CD14-positive monocyte (primary cell): ENCODE data around the gene CCNY. TPM values are rescaled to one million over a fixed set of nuclear protein-coding genes. Genes with fewer than 3 reads are reported as not detected.

Experiments
- DNase-seq, 3 donors: peaks; one replicate each; pipeline ENCODE4 v3.0.0-alpha.2; 2011 to 2022
- H2AFZ ChIP-seq: 2 replicates; pipeline ENCODE4 v1.6.0; 2012; ENCODE audit warnings: mild to moderate bottlenecking, low read depth, low read length, inconsistent platforms; ENCODE audit not compliant: insufficient read depth, poor library complexity, severe bottlenecking
- H3K27ac ChIP-seq, 2 donors: 1 replicate in 1 of 2; 2 replicates in 1 of 2; pipeline ENCODE4 v1.5.1; 2012 to 2013; ENCODE audit warnings: low read length in 2 of 2, control low read depth in 1 of 2, inconsistent platforms in 1 of 2, low read depth in 1 of 2, mild to moderate bottlenecking in 1 of 2
- H3K27me3 ChIP-seq, 2 donors: one replicate each; pipeline versions ENCODE4 v1.6.0 to v1.6.1; 2011 to 2013; ENCODE audit warnings: low read length in 2 of 2; ENCODE audit not compliant: control insufficient read depth in 2 of 2, insufficient read depth in 2 of 2
- H3K36me3 ChIP-seq, 2 donors: replicated peaks in 1 of 2; 1 replicate in 1 of 2; 2 replicates in 1 of 2; pipeline versions ENCODE4 v1.5.1 to v1.6.1; 2012 to 2013; ENCODE audit warnings: low read length in 2 of 2, control low read depth in 1 of 2, inconsistent platforms in 1 of 2, mild to moderate bottlenecking in 1 of 2; ENCODE audit not compliant: insufficient read depth in 2 of 2, control insufficient read depth in 1 of 2
- H3K4me1 ChIP-seq, 2 donors: 1 replicate in 1 of 2; 2 replicates in 1 of 2; pipeline versions ENCODE4 v1.5.1 to v1.6.1; 2012 to 2013; ENCODE audit warnings: low read length in 2 of 2, control low read depth in 1 of 2, inconsistent platforms in 1 of 2, mild to moderate bottlenecking in 1 of 2, moderate library complexity in 1 of 2; ENCODE audit not compliant: insufficient read depth in 2 of 2, control insufficient read depth in 1 of 2
- H3K4me2 ChIP-seq: replicated peaks from 2 replicates; pipeline ENCODE3; 2012; ENCODE audit warnings: low read length, moderate library complexity, mild to moderate bottlenecking; ENCODE audit not compliant: poor library complexity, severe bottlenecking; ENCODE audit errors: extremely low read depth
- H3K4me3 ChIP-seq, 3 experiments: fragments of 200-600 bp in 1 of 3; sonication (generic) in 1 of 3; replicated peaks in 1 of 3; 1 replicate in 2 of 3; 2 replicates in 1 of 3; pipeline ENCODE4 v1.5.1; 2011 to 2013; ENCODE audit warnings: low read length in 3 of 3, mild to moderate bottlenecking in 3 of 3, control low read depth in 2 of 3, low read depth in 2 of 3, inconsistent platforms in 1 of 3, moderate library complexity in 1 of 3
- H3K79me2 ChIP-seq: 2 replicates; pipeline ENCODE4 v1.6.0; 2012; ENCODE audit warnings: mild to moderate bottlenecking, control low read depth, inconsistent platforms, low read length, moderate library complexity; ENCODE audit not compliant: insufficient read depth
- H3K9ac ChIP-seq: 2 replicates; pipeline ENCODE4 v1.6.0; 2017; ENCODE audit warnings: low read length, mild to moderate bottlenecking; ENCODE audit not compliant: insufficient read depth, poor library complexity, severe bottlenecking
- H3K9me3 ChIP-seq, 2 donors: replicated peaks in 1 of 2; 1 replicate in 1 of 2; 2 replicates in 1 of 2; pipeline versions ENCODE4 v1.5.1 to v1.6.1; 2012 to 2013; ENCODE audit warnings: low read length in 2 of 2, control low read depth in 1 of 2; ENCODE audit not compliant: control insufficient read depth in 1 of 2, insufficient read depth in 1 of 2
- H4K20me1 ChIP-seq: 2 replicates; pipeline ENCODE4 v1.6.0; 2012; ENCODE audit warnings: mild to moderate bottlenecking, low read length, control low read depth, moderate library complexity; ENCODE audit not compliant: insufficient read depth
- H3K27ac Mint-ChIP-seq, 7 donors: one replicate each; pipeline ENCODE4 v1.8.0; 2020; ENCODE audit warnings: mild to moderate bottlenecking in 7 of 7, mixed read lengths in 7 of 7, moderate library complexity in 6 of 7, inconsistent platforms in 2 of 7
- H3K27me3 Mint-ChIP-seq, 3 donors: one replicate each; pipeline ENCODE4 v1.8.0; 2021 to 2022; ENCODE audit warnings: low read depth in 3 of 3, mild to moderate bottlenecking in 3 of 3, mixed read lengths in 3 of 3, moderate library complexity in 3 of 3, inconsistent platforms in 1 of 3
- H3K36me3 Mint-ChIP-seq, 2 donors: one replicate each; pipeline ENCODE4 v1.8.0; 2020; ENCODE audit warnings: mixed read lengths in 2 of 2, inconsistent platforms in 1 of 2, mild to moderate bottlenecking in 1 of 2
- H3K4me1 Mint-ChIP-seq: one replicate; pipeline ENCODE4 v1.8.0; 2020; ENCODE audit warnings: mild to moderate bottlenecking, mixed read lengths
- H3K4me3 Mint-ChIP-seq, 2 donors: one replicate each; pipeline ENCODE4 v1.8.0; 2020; ENCODE audit warnings: mild to moderate bottlenecking in 2 of 2, mixed read lengths in 2 of 2, moderate library complexity in 1 of 2
- H3K9me3 Mint-ChIP-seq, 7 donors: one replicate each; pipeline ENCODE4 v1.8.0; 2020 to 2022; ENCODE audit warnings: mixed read lengths in 7 of 7, mild to moderate bottlenecking in 6 of 7, moderate library complexity in 6 of 7, inconsistent platforms in 2 of 7
- WGBS: methylation state at CpG from one replicate; pipeline ENCODE4 v1.1.5; 2013; ENCODE audit warnings: missing lambda C conversion rate; ENCODE audit not compliant: insufficient coverage; 5-methylcytosine and 5-hydroxymethylcytosine counted together
- intact Hi-C, 2 donors: fragments of 100-400 bp; cut with micrococcal nuclease; formaldehyde crosslinking; loops; one replicate each; pipeline versions ENCODE4 v1.15.0 to v1.15.1; 2023
- polyA minus RNA-seq: library from RNA; depleted of rRNA, polyadenylated mRNA; stranded (reverse); fragments of >200 nt; gene quantifications from 2 replicates; pipeline ENCODE4 v1.2.3, GENCODE V29; 2012
- polyA plus RNA-seq, 3 donors: library from polyadenylated mRNA; depleted of rRNA in 1 of 3; unstranded in 2 of 3; stranded (reverse) in 1 of 3; fragments of 300-500 nt in 2 of 3; fragments of >200 nt in 1 of 3; fragmentation: Illumina TruSeq in 2 of 3; gene quantifications; 1 replicate in 2 of 3; 2 replicates in 1 of 3; pipeline ENCODE4 v1.2.3, GENCODE V29; 2012 to 2021
- total RNA-seq, 12 experiments: library from RNA in 1 of 12; stranded (reverse) in 1 of 12; fragments of 120-200 nt in 1 of 12; gene quantifications; one replicate each; pipeline ENCODE4 v1.2.4 and lab custom pipeline; 2013 to 2026; ENCODE audit warnings: mixed read lengths in 6 of 12, inconsistent platforms in 1 of 12
- TF ChIP-seq, protein P1 (sequence below): fragments of 200-600 bp; IDR thresholded peaks from one replicate; pipeline ENCODE4 v1.8.0; 2022; ENCODE audit warnings: antibody characterized with exemption, mild to moderate bottlenecking

CCNY gene
- total RNA-seq (2013) = 140 TPM
- polyA plus RNA-seq (100 to 1,000 TPM in 1 of 3 donors, 10 to 100 TPM in 2; 39.9 to 116 (median 64.8) TPM), polyA minus RNA-seq (48.6 and 70.4 TPM in 2 replicates), total RNA-seq (lab: John Stamatoyannopoulos, UW) (74.5 to 257 (median 186) reads per million in 11 experiments)

DNA sequence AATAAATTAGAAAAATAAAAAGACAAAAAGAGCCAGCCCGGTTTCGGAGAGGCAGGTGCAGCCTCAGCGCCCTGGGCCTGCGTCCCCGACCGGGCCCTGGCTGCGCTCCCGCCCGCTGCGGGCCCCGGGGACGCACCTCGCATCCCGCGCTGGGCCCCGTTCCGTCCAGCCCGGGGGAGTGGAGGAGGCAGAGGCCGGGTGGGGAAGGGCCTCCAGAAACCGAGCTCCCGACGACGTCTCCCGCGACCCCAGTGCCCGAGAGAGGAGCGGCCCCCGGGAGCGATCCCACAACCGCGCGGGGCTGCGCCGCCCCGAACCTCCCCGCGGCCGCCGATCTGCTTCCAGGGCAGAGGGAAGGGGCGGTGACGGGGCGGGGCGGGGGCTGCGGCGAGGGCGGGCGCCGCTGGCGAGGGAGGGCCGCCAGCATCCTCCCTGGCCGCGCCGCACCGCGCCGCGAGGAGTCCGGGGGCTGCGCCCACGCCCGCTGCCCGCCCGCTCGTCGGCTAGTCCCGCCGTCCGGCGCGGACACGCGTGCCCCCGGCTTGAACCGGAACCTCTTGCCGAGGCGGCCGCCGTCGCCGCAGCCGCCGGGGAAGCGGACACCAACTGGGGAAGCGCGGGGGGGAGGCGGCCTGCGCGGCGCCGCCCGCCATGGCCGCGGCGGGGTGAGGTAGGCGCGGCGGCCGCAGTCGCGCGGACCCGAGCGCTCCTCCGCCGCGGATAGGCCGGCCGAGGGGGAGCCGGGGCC, at the start of gene CCNY:
Gene CCNY (plus strand): TSS at position 426 of the 748 bp plus-strand sequence. CDS start 545 bp downstream, outside the sequence.
- Histone ChIP-seq H4K20me1 (peaks cover 87% of the 10 kb centered on the region), H3K36me3 (peaks cover 3 to 13% of the 10 kb centered on the region in 2 donors), H3K27me3 (no peaks in the 10 kb centered on the region), H3K79me2 (peaks cover 89% of the 10 kb centered on the region), H3K4me3 (peak within 1 kb of the TSS; percentile 85 to 93 (median 88)), H3K9ac (peak within 1 kb of the TSS; percentile 82), H3K4me2 (peak within 1 kb of the TSS; percentile 98), H2AFZ (peak within 1 kb of the TSS; percentile 91), H3K9me3 (no peaks in the 10 kb centered on the region), H3K4me1 (peaks cover 45 to 68% of the 10 kb centered on the region in 2 donors), H3K27ac (peak within 1 kb of the TSS; percentile 19 to 71)
- peaks cover 7 to 23% of the 10 kb centered on the region in 2 donors for H3K36me3 Mint-ChIP-seq
- TF ChIP-seq, protein P1, sequence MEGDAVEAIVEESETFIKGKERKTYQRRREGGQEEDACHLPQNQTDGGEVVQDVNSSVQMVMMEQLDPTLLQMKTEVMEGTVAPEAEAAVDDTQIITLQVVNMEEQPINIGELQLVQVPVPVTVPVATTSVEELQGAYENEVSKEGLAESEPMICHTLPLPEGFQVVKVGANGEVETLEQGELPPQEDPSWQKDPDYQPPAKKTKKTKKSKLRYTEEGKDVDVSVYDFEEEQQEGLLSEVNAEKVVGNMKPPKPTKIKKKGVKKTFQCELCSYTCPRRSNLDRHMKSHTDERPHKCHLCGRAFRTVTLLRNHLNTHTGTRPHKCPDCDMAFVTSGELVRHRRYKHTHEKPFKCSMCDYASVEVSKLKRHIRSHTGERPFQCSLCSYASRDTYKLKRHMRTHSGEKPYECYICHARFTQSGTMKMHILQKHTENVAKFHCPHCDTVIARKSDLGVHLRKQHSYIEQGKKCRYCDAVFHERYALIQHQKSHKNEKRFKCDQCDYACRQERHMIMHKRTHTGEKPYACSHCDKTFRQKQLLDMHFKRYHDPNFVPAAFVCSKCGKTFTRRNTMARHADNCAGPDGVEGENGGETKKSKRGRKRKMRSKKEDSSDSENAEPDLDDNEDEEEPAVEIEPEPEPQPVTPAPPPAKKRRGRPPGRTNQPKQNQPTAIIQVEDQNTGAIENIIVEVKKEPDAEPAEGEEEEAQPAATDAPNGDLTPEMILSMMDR = no peak
- H3K9me3 Mint-ChIP-seq = no peaks in the 10 kb centered on the region
- under 1% methylated on average over 95 of the region's 109 CpGs for WGBS
- DNase-seq = peak; percentile 38 to 60 (median 46)
- intact Hi-C loops = loop anchor here in 1 of 2 donors (5.0 kb wide), 1 partner anchor 116 kb away; no protein-coding TSS in a partner anchor
- H3K27me3 Mint-ChIP-seq = peaks cover 0 to 1% (median 0%) of the 10 kb centered on the region in 3 donors
- peak within 1 kb of the TSS; percentile 89 to 96 for H3K4me3 Mint-ChIP-seq
- H3K27ac Mint-ChIP-seq = peak within 1 kb of the TSS; percentile 57 to 90 (median 86)
- peaks cover 69% of the 10 kb centered on the region for H3K4me1 Mint-ChIP-seq

DNA sequence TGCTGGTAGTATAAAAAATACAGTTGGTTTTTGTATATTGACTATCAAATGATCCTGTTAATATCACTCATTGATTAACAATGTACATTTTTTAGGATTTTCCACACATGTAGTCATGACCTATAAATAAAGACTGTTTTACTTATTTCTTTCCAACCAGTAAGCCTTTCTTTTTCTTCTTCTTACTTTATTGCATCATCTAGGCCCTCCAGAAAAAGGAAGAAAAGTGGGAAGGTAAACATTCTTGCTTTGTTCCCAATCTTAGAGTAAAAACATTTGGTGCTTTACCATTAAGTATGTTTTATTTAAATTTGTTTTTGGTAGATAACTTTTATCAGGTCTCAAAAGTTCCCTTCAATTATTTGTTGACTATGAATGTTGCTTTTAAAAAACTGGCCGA, 47.1 kb upstream of the CCNY start:
- Mint-ChIP-seq H3K36me3 (no peaks in the 10 kb centered on the region), H3K27ac (peak overlapping the region in 1 of 7 donors; percentile 10), H3K4me3 (no peak overlapping the region), H3K27me3 (peaks cover 0 to 5% (median 1%) of the 10 kb centered on the region in 3 donors), H3K4me1 (peaks cover 7% of the 10 kb centered on the region), H3K9me3 (no peaks in the 10 kb centered on the region)
- no peaks in the 10 kb centered on the region for H3K9me3 ChIP-seq
- H3K4me3 ChIP-seq = no peak overlapping the region
- H3K4me1 ChIP-seq = peaks cover 0 to 7% of the 10 kb centered on the region in 2 donors
- H3K36me3 ChIP-seq = no peaks in the 10 kb centered on the region
- H3K27ac ChIP-seq = no peak overlapping the region
- H4K20me1 ChIP-seq = no peaks in the 10 kb centered on the region
- no peaks in the 10 kb centered on the region for H3K27me3 ChIP-seq
- WGBS = no CpG with 5 or more reads among the region's 1 CpG
- DNase-seq = no peak
- no peak overlapping the region for H2AFZ ChIP-seq
- H3K79me2 ChIP-seq = no peaks in the 10 kb centered on the region
- H3K9ac ChIP-seq = no peak overlapping the region
- TF ChIP-seq, protein P1 = no peak
- H3K4me2 ChIP-seq = no peak overlapping the region
- intact Hi-C loops = no loop called here
